ENCODE measurements around the gene OPCML.

The OPCML gene

GRCh38 chr11:132961453-132961852 is 570.8 kb downstream of the OPCML start:
- Mint-ChIP-seq H3K27ac (no peak overlapping the region), H3K36me3 (ENCODE audit: low read depth) (no peaks in the 10 kb centered on the region), H3K27me3 (ENCODE audit: low read depth, poor library complexity) (peaks cover 45% of the 10 kb centered on the region), H3K4me1 (peaks cover 5% of the 10 kb centered on the region), H3K4me3 (no peak overlapping the region), H3K9me3 (no peaks in the 10 kb centered on the region)
- DNase-seq: no peak
- no peak for TF ChIP-seq CTCF (IDR thresholded peaks at IDR 0.05)

DNA sequence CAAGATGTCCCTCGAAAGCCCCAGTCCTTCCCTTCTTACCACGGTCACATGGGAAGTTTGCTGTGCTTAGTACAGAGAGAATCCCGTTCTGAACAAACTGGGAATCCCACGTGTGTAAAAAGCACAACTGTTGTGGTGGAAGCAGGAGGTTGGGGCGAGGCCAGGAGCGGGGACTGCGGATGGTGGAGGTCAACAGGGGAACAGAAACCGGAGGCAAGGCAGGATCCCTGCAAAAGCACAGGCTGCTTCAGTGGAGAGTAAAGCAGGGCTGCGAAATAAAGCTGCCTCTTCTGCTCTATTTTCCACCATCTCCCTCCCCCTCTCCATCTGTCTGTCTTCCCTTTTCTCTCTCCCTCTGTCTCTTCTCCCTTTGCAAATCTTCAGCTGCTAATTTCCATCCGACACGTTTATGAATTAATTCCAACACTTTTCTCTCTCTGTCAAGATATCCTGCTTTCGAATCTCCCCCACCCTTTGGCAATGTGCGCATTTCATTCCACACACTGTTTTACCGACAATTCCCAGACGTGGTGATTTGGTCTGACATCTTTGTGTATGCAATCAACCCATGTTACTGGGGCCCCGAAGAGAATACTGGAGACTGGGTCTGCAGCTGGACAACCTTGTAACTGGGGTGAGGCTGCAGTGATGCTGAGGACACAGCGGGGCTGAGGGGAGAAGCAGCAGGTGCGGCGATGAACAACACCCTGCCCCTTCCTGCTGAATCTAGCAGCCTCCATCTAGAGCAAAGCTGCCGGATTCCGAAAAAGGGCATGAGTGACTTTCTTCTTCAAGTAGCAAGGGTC is 571.8 kb downstream of the OPCML start:
- Mint-ChIP-seq H3K36me3 (ENCODE audit: low read depth) (no peaks in the 10 kb centered on the region), H3K9me3 (no peaks in the 10 kb centered on the region), H3K27ac (no peak overlapping the region), H3K4me3 (no peak overlapping the region), H3K4me1 (peaks cover 5% of the 10 kb centered on the region), H3K27me3 (ENCODE audit: low read depth, poor library complexity) (peaks cover 45% of the 10 kb centered on the region)
- no peak for TF ChIP-seq CTCF (IDR thresholded peaks at IDR 0.05)
- DNase-seq: no peak

DNA sequence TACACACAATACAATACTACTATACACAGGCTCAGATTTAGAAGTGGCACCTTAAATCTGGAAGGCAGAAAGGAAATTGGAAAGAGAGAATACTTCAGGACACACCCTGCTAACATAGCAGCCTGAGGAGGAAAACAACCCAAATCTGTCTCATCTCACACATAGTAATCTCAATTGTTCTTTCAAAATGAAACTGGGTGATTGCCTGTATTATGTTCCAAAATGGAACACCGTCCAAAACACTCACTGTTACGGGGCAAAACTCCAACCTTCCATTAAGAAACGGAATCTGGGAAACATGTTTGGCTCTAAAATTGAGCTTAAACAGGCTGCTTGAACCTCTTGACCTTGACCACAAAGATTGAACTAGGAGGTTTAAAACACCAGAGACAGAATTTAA is 572.6 kb downstream of the OPCML start:
- no peak overlapping the region for H3K4me3 Mint-ChIP-seq
- peaks cover 45% of the 10 kb centered on the region for H3K27me3 Mint-ChIP-seq (ENCODE audit: low read depth, poor library complexity)
- no peak for DNase-seq
- no peaks in the 10 kb centered on the region for H3K9me3 Mint-ChIP-seq
- no peak overlapping the region for H3K27ac Mint-ChIP-seq
- H3K36me3 Mint-ChIP-seq (ENCODE audit: low read depth): no peaks in the 10 kb centered on the region
- H3K4me1 Mint-ChIP-seq: peaks cover 5% of the 10 kb centered on the region
- TF ChIP-seq CTCF (IDR thresholded peaks at IDR 0.05): no peak

DNA sequence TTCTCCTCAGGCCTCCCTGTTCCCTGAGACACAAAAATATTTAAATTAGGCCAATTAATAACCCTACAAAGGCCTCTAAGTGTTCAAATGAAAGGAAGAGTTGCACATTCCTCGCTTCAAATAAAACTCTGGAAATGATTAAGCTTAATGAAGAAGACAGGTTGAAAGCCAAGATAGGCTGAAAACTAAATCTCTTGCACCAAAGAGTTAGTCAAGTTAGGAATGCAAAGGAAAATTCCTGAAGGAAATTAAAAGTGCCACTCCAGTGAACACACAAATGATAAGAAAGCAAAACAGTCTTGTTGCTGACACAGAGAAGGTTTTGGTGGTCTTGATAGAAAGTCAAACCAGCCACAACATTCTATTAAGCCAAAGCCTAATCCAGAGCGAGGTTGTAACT is 574.4 kb downstream of the OPCML start:
- H3K27me3 Mint-ChIP-seq (ENCODE audit: low read depth, poor library complexity): peaks cover 36% of the 10 kb centered on the region
- DNase-seq: no peak
- H3K27ac Mint-ChIP-seq: no peak overlapping the region
- H3K4me1 Mint-ChIP-seq: peaks cover 5% of the 10 kb centered on the region
- no peak overlapping the region for H3K4me3 Mint-ChIP-seq
- H3K36me3 Mint-ChIP-seq (ENCODE audit: low read depth): no peaks in the 10 kb centered on the region
- no peaks in the 10 kb centered on the region for H3K9me3 Mint-ChIP-seq
- TF ChIP-seq CTCF (IDR thresholded peaks at IDR 0.05): no peak

DNA sequence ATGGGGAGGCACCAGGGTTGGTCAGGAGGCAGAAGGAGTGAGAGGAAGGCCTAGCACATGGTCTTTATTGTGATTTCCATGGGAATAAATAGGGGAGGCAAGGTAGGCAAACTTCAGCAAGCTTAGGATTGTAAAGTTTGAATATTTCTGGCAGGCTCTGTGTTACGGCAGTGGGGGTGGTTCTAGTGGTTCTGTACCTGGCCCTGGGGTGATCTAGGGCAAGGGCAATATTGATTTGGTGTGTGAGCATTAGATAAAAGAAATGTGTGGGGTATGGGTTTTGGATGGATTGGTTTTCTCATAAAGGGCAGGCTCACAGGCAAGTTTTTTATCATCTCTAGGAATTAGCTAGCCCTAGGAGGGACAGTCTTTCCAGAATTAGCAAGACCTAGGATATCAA is 584.0 kb downstream of the OPCML start:
- H3K9me3 Mint-ChIP-seq: no peaks in the 10 kb centered on the region
- no peak overlapping the region for H3K27ac Mint-ChIP-seq
- DNase-seq: no peak
- no peak for TF ChIP-seq CTCF (IDR thresholded peaks at IDR 0.05)
- no peak overlapping the region for H3K4me3 Mint-ChIP-seq
- H3K4me1 Mint-ChIP-seq: peaks cover 10% of the 10 kb centered on the region
- peaks cover 54% of the 10 kb centered on the region for H3K27me3 Mint-ChIP-seq (ENCODE audit: low read depth, poor library complexity)
- H3K36me3 Mint-ChIP-seq (ENCODE audit: low read depth): no peaks in the 10 kb centered on the region

GRCh38 chr11:132944569-132944944 is 587.7 kb downstream of the OPCML start:
- Mint-ChIP-seq H3K9me3 (no peaks in the 10 kb centered on the region), H3K27me3 (ENCODE audit: low read depth, poor library complexity) (peaks cover 72% of the 10 kb centered on the region), H3K4me1 (peaks cover 16% of the 10 kb centered on the region), H3K4me3 (peak overlapping the region; percentile 83), H3K27ac (no peak overlapping the region), H3K36me3 (ENCODE audit: low read depth) (no peaks in the 10 kb centered on the region)
- DNase-seq: peak; percentile 8
- no peak for TF ChIP-seq CTCF (IDR thresholded peaks at IDR 0.05)

Data from nephron progenitor cell (in vitro differentiated cells).